GF-D8 (cell line): ENCODE results near the gene AJM1.

ENCODE experiments used
- DNase-seq: peaks from one replicate; lab custom pipeline; 2025; lab: John Stamatoyannopoulos, UW

Gene AJM1

GRCh38 chr9:136808075-136808805 is 34.0 kb upstream of the AJM1 start:
- DNase-seq: no peak

GRCh38 chr9:136808806-136809158 is 33.5 kb upstream of the AJM1 start:
- DNase-seq: no peak

- no peak for DNase-seq
Measured at GRCh38 chr9:136814725-136815421, 27.4 kb upstream of the AJM1 start.

- DNase-seq: no peak
Measured at GRCh38 chr9:136815422-136815782, 26.9 kb upstream of the AJM1 start.

GRCh38 chr9:136820971-136821825 is 21.1 kb upstream of the AJM1 start:
- no peak for DNase-seq

- DNase-seq: no peak
Measured at GRCh38 chr9:136821826-136822544, 20.3 kb upstream of the AJM1 start.

GRCh38 chr9:136823136-136824046 is 18.9 kb upstream of the AJM1 start:
- DNase-seq: no peak

GRCh38 chr9:136824496-136825225 is 17.6 kb upstream of the AJM1 start:
- no peak for DNase-seq

- no peak for DNase-seq
Measured at GRCh38 chr9:136825295-136826187, 16.7 kb upstream of the AJM1 start.

GRCh38 chr9:136826188-136826541 is 16.1 kb upstream of the AJM1 start:
- DNase-seq: no peak

GRCh38 chr9:136826703-136827582 is 15.3 kb upstream of the AJM1 start:
- DNase-seq: no peak

- no peak for DNase-seq
Measured at GRCh38 chr9:136827794-136828473, 14.3 kb upstream of the AJM1 start.

GRCh38 chr9:136828474-136829140 is 13.7 kb upstream of the AJM1 start:
- DNase-seq: no peak

GRCh38 chr9:136829412-136829811 is 12.9 kb upstream of the AJM1 start:
- DNase-seq: no peak

GRCh38 chr9:136829981-136830885 is 12.0 kb upstream of the AJM1 start:
- no peak for DNase-seq

- no peak for DNase-seq
Measured at GRCh38 chr9:136831002-136831719, 11.1 kb upstream of the AJM1 start.
